Endometrium (tissue), 2 donors: ENCODE results near the gene RETREG1.
"Not testable (repeated sequence)": the region's sequence is repeated elsewhere in the genome, so short reads cannot be mapped to it uniquely, and the experiment has no call there.

Source experiments
- FAIRE-seq: peaks from 2 replicates; lab custom pipeline; 2012; peaks lifted over from hg19 to GRCh38; lab: Jason Lieb, UNC
- donor health status: control.
- donor health status: control.

Gene RETREG1

GRCh38 chr5:16487456-16487855 lies 129.3 kb downstream of the RETREG1 start:
- no peak for FAIRE-seq

DNA sequence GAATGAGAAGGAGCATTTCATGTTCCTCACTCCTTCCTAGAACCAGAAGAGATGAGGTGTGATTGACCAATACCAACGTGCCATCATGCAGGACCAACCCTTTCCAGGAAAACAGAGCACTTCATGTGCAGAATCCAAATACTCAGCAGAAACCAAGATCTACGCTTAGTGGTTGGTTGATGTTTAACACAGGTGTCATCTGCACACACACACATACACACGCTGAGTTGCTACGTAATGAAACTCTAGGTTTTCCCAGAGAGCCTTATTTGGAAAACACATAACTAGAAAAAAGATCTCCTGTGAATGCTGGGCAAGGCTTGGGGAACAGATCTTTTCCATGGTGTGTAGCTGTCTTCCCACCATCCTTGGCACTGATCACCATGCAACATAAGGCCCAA lies 130.1 kb downstream of the RETREG1 start:
- FAIRE-seq = no peak

GRCh38 chr5:16485656-16486055 lies 131.1 kb downstream of the RETREG1 start:
- FAIRE-seq = no peak

DNA sequence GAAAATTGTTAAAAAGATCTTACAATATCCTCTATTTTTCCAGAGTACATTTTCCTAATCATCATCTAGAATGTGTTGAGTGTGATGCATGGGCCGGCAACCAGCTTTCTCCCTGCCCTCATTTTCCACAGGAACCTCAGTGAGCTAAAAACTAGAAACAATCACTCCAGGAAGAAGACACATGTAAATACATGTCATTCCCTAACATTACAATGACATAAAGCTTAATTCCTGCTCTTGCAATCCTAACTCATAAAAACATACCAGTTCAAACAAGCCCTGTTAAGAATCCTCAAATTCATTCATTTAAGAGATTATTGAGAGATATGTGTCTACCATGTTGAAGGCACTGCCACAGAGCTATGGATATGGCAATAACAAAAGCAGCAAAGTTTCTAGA lies 132.7 kb downstream of the RETREG1 start:
- FAIRE-seq = no peak

GRCh38 chr5:16483361-16483760 lies 133.4 kb downstream of the RETREG1 start:
- no peak for FAIRE-seq

GRCh38 chr5:16482891-16483290 lies 133.9 kb downstream of the RETREG1 start:
- FAIRE-seq = no peak

DNA sequence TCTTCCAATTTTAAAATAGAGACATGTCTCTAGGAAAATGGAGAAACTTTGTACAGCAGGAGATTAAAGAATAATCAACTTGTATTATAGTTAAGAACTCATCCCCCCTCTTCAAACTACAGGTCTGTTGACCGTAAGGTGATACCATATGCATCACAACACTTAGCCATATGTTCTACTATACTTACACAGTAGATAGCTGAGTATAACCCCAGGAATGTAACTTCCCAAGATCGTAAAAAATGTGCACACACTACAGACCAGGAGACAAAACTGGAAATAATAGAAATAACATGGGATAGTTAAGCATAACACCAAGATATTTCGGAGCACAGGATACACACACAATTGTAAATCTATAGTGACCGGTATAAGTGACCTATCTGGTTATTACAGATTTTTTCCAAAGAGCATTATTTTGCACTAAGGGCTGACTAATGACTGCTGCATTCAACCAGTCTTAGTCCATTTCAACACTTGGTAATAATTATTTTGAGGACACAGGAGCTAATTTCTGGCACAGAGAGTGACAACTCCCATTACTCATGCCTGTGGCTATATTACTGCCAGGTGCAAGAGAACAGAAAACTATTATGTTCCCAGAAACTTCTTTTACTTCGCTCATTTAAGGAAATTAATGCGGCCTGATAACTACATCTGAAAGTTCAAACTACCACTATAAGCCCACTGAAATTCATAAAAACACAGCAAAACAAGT lies 135.8 kb downstream of the RETREG1 start:
- FAIRE-seq = no peak

DNA sequence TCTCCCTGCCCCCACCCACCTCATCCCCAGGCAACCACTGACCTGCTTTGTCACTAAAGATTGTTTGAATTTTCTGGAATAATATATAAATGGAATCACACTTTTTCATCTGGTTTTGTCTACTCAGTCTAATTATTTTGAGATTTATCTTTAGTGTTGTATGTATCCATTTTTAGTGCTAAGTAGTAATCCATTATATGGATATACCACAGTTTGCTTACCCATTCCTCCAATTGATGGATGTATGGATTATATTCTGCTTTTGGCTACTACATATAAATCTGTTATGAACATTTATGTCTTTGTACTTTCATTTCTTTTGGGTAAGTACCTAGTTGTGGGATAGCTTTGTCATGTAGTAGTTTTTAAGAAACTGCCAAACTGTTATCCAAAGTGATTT lies 136.7 kb downstream of the RETREG1 start:
- FAIRE-seq = no peak

GRCh38 chr5:16477541-16477940 lies 139.3 kb downstream of the RETREG1 start:
- FAIRE-seq = no peak

GRCh38 chr5:16476417-16476816 lies 140.4 kb downstream of the RETREG1 start:
- FAIRE-seq = not testable (repeated sequence)

GRCh38 chr5:16471387-16471786 lies 145.4 kb downstream of the RETREG1 start:
- no peak for FAIRE-seq

DNA sequence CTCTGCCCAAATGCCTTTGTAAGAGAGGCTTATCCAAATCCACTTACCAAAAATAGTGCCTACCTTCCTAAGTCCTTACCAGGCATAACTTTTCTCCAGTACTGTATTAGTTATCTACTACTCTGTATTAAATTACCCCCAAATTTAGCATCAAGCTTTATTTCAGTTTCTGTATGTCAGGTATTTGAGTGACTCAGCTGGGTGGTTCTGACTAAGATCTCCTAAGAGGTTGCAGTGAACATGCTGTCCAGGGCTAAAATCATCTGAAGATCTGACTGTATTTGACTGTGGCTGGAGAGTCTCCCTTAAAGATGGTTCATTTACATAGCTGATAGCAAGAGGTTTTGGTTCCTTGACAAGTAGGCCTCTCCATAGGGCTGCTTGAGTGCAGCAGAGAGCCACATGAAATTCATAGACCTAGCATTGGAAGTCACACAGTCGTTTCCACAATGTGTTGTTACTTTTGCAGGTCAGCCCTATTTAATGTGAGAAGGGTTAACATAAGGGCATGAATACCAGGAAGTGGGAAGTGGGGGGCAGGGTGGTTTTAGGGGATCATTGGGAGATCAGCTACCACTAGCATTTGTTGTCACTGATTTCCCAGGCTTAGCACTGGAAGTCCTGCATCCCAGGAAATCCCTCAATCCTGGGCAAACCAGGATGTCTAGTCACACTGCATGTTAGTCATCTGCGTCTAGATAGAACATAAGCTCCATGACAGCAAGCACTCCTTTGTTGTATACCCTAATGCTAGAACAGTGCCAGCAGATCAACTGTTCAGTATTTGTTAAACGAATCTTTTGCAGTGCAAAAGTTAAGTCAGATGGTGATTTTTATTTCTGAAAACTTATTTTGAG lies 149.2 kb downstream of the RETREG1 start:
- no peak for FAIRE-seq

- FAIRE-seq = peak; percentile 29
Observed at GRCh38 chr5:16465544-16466432, 151.0 kb downstream of the RETREG1 start, which contains the start of gene ZNF622. Gene ZNF622, minus strand, starts transcription at chr5:16465800. Its CDS starts 135 bp downstream, at chr5:16465665.

DNA sequence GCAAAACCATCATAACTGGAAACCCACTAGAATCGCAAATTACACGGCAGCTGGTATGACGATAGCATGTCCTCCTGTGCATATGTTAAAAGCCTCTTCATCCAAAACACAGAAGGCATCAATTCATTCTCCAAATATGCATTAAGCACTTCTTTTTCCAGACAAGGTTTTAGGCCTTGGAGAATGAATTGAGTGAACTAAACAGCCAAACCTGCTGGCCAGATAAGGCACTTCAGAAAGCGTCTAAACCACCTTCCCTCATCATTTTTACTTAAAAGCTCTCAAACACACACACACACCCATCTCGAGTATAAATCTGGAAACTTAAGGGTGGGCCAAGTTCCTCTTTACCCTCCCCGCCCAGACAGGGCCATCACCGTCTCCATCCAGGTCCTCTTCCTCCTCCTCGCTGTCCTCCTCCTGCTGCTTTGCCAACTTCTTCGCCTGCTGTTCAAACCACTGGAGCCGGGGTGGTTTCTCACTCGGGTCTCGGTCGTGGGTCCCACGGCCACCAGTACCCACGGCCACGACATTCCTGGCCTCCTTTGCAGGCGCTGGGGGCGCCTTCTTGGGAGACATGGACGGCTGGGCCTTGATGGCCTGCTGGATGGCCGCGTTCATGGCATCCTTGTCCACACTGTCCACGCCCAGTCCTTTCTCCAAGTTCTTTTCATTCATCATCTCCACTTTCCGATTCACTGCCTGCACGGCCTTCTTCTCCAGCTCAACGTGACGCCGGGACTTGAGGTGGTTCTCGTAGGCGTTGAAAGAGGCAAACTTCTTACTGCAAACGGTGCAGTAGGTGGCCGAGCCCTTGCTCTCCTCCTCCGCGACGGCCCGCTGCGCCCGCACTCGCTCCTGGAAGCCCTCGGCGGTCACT lies 151.9 kb downstream of the RETREG1 start:
- no peak for FAIRE-seq

DNA sequence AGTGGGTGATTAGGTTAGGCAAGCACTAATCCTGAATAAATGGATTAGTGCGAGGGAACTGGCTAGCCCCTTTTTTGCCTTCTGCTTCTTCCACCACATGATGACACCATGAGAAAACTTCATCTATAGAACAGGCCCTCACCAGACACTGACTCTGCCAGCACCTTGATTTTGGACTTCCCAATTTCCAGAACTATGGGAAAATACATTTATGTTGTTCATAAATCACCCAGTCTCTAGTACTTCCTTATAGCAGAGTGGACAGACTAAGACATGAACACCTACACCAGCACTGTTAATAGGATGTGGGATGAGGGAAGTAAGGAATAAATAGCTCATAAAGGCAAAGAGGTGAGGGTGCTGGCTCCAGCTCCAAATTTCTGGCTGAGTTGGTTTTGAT lies 152.6 kb downstream of the RETREG1 start:
- FAIRE-seq = no peak

GRCh38 chr5:16461782-16462181 lies 155.0 kb downstream of the RETREG1 start:
- FAIRE-seq = no peak

- no peak for FAIRE-seq
Observed at GRCh38 chr5:16461026-16461425, 155.8 kb downstream of the RETREG1 start.

GRCh38 chr5:16459451-16459850 lies 157.3 kb downstream of the RETREG1 start:
- FAIRE-seq = no peak

- FAIRE-seq = no peak
Observed at GRCh38 chr5:16457853-16458252, 158.9 kb downstream of the RETREG1 start.

DNA sequence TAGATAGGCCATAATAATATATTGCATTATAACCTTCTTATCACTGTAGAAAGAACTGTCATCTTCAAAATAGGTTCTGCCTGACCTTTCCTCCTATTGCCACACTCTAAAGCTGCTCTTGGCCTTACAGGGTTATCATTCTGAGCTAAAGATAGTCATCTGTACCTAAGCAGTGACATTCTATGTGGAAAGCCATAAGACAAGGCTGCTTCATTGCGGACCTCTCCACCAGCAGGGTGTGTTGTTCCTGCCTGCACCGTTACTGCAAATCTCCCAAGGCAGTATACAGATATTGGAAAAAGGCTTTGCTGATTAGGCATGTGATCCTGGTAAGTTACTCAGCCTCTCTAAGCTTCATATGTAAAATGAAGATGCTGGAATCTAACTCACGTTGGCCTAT lies 159.3 kb downstream of the RETREG1 start:
- FAIRE-seq = no peak

DNA sequence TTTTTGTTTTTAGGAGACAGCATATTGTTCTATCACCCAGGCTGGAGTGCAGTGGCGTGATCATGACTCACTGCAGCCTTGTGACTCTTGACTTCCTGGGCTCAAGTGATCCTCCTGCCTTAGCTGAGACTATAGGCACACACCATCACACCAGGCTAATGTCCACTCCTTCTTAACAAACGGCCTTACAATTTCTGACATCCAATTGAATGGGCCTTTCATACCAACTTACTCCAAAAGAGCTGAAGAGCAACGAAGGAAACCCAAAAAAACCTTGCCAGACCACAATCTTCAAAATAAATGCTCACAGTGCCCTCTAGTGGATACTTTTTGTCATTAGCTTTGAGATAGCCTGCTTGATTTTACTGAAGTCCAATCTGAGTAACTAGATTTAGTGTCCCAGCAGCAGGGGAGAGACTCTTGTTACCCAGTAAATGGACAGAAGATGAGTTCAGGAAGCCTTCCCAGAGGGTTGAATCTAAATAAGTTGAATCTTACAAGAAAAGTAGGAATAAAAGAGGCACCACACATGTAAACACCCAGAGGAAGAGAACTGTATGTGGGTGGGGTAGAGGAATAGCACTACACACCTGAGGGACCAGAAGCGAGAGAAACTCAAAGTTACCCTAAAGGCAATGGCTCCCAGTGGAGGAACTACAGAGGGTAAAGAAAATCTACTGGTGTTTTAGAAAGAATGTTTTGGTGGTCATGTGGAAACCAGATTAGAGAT lies 160.5 kb downstream of the RETREG1 start:
- FAIRE-seq = peak; percentile 54
